GM10248 (cell line): Measurements from ENCODE around the gene KCNK13.

Experiments
- CTCF ChIA-PET: fragments of 300-600 bp; sonication (Branson Sonifier 250); formaldehyde crosslinking; extraction: SDS; loops from one replicate; lab custom pipeline; 2021; ENCODE audit warnings: antibody characterized with exemption; lab: Yijun Ruan, JAX
- POLR2A ChIA-PET: fragments of 350-650 bp; sonication (Branson Sonifier 250); formaldehyde crosslinking; extraction: SDS; loops from one replicate; lab custom pipeline; 2020; ENCODE audit warnings: antibody characterized with exemption; lab: Yijun Ruan, JAX
- DNase-seq: peaks from one replicate; pipeline ENCODE4 v3.0.0; 2012; ENCODE audit errors: extremely low spot score
- TF ChIP-seq, protein P1 (sequence below): IDR thresholded peaks from 2 replicates; pipeline ENCODE4 v1.5.1; 2012; ENCODE audit warnings: mild to moderate bottlenecking, low read depth; ENCODE audit errors: extremely low read depth, missing control alignments, control extremely low read depth

Gene KCNK13

DNA sequence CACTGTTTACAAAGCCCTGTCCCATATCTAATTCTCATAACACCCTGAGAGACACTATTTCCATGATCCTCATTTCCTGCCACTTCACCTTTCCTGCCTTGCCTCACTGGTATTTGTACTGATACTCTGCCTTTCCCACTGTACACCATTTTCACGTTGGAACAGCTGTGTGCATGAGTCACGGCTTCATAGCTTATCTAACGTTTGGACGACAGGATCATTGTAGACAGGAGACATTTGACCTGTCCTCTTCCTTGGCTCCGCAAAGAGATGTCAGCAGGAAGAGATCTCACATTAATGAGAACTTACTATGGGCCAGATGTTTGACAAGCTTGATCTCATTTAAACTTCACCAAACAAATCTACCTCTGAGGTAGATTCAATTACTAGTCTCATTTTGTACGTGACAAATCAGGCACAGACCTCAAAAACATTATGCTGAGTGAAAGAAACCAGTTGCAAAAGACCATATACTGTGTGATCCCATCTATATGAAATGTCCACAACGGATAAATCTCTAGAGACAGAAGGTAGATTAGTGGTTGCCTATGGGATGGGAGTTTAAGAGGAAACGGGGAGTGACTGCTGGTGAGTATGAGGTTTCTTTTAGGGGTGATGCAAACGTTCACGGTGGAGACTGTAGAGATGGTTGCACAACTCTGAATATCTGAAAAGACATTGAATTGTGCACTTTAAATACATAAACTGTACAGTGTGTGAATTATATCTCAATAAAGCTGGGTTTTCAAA, 71.2 kb downstream of the KCNK13 start:
- no peak for DNase-seq

DNA sequence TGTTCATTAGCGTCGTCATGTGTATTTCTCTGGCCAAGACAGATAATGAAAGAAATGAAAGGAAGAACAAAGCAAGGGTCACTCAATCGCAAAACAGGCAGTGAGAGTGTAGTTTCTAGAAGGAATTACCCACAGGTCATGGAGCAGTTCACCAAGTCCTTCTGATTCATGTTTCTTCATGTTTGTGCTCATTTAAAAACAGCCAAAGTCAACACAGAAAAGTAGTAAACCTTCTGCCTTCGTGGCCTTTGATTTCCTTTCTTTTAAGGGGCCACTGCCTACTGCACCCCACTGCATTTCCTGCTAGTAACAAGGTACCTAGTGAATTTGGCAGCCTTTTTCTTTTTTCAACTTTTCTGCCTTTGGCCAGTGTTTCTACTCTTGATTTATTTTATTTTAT, 75.1 kb downstream of the KCNK13 start:
- POLR2A ChIA-PET = no interaction called here
- no peak for DNase-seq
- CTCF ChIA-PET = no interaction called here
- TF ChIP-seq, protein P1, sequence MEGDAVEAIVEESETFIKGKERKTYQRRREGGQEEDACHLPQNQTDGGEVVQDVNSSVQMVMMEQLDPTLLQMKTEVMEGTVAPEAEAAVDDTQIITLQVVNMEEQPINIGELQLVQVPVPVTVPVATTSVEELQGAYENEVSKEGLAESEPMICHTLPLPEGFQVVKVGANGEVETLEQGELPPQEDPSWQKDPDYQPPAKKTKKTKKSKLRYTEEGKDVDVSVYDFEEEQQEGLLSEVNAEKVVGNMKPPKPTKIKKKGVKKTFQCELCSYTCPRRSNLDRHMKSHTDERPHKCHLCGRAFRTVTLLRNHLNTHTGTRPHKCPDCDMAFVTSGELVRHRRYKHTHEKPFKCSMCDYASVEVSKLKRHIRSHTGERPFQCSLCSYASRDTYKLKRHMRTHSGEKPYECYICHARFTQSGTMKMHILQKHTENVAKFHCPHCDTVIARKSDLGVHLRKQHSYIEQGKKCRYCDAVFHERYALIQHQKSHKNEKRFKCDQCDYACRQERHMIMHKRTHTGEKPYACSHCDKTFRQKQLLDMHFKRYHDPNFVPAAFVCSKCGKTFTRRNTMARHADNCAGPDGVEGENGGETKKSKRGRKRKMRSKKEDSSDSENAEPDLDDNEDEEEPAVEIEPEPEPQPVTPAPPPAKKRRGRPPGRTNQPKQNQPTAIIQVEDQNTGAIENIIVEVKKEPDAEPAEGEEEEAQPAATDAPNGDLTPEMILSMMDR = no peak

More for the DNA sequence above, 71.2 kb downstream of the KCNK13 start:
- POLR2A ChIA-PET = no interaction called here
- CTCF ChIA-PET = interaction anchor here (1.4 to 1.9 kb wide), 2 partner anchors 8 to 11 kb away, joined by 5 to 6 read pairs; no protein-coding TSS in a partner anchor
- TF ChIP-seq, protein P1 = no peak

DNA sequence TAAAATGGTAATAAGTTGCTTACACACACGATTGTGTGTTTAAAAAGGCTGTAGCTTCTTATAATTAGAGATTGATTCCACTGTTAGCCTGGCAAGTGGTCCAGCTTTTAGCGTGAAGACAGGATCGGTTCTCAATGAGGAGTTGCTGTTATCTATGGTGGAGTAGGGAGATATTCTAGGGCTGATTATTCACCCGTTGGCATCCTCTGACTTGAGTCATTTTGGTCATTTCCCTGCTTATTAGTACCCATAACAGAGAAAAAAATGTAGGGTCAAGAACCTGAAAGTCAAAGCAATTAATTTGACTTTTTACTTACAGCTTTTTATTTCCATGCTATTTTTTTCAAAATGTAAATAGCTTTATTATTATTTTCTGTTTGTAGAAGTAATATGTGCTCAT, 76.0 kb downstream of the KCNK13 start:
- TF ChIP-seq, protein P1 = no peak
- DNase-seq = no peak
- CTCF ChIA-PET = no interaction called here
- POLR2A ChIA-PET = no interaction called here

DNA sequence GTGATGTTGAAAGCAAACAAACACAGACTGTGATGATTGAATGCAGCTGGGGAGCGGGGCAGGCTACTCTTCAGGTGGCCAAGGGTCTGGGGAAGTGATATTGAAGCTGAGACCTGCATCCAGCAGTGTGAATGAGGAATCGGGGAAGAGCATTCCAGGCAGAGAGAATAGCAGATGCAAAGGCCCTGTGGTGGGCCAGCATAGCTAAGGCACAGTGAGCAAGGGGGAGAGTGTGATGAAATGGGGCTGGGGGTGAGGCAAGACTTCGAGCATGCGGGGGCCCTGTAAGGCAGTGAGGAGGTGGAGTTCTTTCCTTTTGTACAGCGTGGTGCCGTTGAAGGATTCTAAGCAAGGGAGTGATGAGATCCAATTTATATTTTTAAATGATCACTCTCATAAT, 77.4 kb downstream of the KCNK13 start:
- DNase-seq = no peak
- POLR2A ChIA-PET = no interaction called here
- TF ChIP-seq, protein P1 = no peak
- CTCF ChIA-PET = no interaction called here

DNA sequence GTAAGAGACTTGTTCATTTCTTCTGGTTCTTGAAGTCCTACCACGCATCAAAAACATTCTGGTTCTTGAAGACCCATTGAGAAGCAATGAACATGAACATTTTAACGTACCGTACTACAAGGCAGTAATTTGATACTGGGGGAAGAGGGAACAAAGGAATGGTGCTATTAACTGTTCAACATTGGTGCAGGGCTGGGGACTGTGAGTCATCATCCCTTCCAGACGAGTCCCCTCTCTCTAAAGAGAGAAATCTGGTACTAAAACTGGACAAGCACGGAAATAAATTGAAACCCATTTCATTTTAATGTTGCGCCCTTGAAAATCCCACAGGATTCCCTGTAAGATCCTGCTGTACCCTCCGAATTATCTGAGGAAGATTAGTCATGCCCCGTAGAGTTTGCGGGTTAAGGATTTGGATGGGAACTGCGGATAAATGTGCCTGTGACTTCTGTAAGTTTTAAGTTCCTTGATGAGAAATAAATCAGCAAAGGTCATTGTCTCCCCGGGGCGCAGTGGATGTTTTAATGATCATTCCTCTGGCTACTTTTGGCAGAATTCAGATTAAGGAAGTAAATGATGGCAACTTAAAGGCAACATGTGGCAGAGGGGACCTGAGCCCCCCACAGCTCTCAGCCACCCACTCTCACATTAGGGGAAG, 78.6 kb downstream of the KCNK13 start:
- POLR2A ChIA-PET = no interaction called here

DNA sequence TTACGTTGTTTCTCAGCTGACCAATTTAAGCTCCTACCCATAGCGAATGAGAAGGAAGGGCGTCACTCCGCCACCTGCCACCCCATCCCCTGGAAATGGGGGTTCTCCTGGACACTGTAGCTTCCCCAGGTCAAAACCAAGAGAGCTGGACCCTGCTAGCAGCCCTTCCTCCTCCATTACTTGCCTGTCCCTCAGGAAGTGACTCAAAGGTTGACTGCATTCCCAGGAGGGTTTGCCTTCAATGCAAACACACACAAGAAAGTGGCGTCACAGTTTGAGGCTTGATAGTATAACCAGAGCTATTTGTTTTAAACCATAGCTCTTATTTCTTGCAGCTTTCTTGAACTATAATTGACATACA, 79.1 kb downstream of the KCNK13 start:
- CTCF ChIA-PET = no interaction called here

More for the DNA sequence above, 78.6 kb downstream of the KCNK13 start:
- CTCF ChIA-PET = no interaction called here
- no peak for DNase-seq
- TF ChIP-seq, protein P1 = no peak

More for the DNA sequence above, 79.1 kb downstream of the KCNK13 start:
- DNase-seq = no peak
- POLR2A ChIA-PET = no interaction called here
- TF ChIP-seq, protein P1 = no peak
